Fibroblast of skin of left biceps (primary cell): ENCODE results near the gene ECHDC1.
"Not testable (repeated sequence)": the region's sequence is repeated elsewhere in the genome, so short reads cannot be mapped to it uniquely, and the experiment has no call there.

ENCODE experiments used
- DNase-seq, 2 experiments: peaks; one replicate each; pipeline ENCODE4 v3.0.0-alpha.2; 2013; ENCODE audit warnings: low read depth in 2 of 2

ECHDC1 gene

GRCh38 chr6:127342296-127342945 is 988 bp downstream of the ECHDC1 start:
- no peak for DNase-seq

- no peak for DNase-seq
These were observed 1.8 kb downstream of the ECHDC1 start for GRCh38 chr6:127341471-127342202.

- no peak for DNase-seq
These were observed 3.2 kb downstream of the ECHDC1 start for GRCh38 chr6:127340171-127340570.

DNA sequence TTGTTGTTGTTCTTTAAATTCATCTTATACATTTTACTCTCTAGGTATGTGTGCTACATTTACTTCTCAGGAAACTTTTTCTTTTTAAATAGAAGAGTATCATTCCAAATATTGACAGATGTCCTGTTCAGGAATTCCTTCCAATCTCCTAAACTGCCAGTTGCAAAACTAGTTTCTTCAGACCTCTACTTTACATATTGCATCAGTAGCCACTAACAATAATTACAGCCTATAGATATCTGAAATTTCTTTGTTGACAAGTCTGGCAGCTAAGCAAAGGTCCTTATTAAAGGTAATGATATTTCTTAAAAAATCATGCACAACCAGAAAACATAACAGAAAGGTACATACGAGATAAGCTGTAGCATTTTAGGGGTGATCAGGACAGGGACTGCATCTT is 4.5 kb downstream of the ECHDC1 start:
- no peak for DNase-seq

GRCh38 chr6:127332383-127332961 is 10.9 kb downstream of the ECHDC1 start:
- DNase-seq = no peak

DNA sequence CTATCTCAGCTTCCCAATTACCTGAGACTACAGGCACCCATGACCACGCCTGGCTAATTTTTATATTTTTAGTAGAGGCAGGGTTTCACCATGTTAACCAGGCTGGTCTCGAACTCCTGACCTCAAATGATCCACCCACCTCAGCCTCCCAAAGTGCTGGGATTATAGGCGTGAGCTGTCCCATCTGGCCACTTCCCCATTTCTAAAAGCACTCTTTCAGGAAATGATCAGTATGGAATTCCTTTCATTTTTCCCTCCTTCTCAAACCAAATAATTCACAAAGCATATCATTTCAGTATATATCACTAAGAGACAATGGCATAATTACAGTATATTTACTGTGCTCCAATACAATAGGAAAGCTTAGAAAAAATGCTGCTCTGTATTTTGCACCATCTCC is 12.2 kb downstream of the ECHDC1 start:
- DNase-seq = not testable (repeated sequence)

- DNase-seq = peak in 1 of 2 experiments; percentile 19
These were observed 15.3 kb downstream of the ECHDC1 start for GRCh38 chr6:127328043-127328609.

- no peak for DNase-seq
These were observed 23.7 kb downstream of the ECHDC1 start for GRCh38 chr6:127319686-127320085.

DNA sequence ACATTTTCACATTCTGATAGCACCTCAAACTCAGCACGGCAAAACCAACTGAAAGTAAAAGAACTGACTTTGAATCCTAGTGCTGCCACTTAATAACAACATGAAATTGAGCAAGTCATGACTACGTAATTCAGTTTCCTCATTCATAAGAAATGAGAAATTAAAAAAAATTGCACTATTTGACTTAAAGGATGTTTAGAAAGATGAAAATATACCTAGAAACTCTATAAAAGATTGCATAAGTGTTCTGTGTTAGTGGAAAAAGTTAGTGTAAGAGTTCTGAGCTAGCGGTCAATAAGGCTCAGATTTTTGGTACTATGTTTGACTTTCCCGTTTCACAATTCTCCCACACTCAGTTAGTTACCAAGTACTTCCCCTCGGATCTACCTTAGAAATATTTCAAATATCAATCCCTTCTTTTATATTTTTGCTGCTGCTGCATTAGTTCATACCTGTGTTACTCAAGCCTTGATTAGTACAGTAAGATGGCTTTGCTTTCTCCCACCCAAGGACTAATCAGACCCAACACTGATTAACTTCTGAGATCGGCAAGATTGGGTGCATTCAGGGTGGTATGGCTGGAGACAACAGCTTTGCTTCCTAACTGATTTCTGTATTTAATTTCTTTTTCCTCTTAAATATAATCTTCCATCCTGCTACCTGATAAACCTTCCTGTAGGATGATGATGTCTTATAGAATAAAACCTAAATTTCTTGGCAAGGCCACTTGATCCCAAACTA is 25.9 kb downstream of the ECHDC1 start:
- no peak for DNase-seq

DNA sequence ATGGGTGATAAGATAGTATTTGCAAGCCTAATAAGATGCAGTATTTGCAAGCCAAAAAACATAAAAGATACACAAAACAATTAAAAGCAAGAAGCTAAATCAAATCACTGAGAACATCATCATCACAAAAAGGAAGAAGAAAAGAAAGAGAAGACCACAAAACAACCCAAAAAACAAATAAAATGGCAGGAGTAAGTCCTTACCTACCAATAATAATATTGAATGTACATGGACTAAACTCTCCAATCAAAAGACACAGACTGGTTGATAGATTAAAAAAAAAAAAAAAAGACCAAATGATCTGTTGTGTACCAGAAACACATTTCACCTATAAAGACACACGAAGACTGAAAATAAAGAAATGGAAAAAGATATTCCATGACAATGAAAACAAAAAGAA is 37.7 kb downstream of the ECHDC1 start:
- DNase-seq = no peak

DNA sequence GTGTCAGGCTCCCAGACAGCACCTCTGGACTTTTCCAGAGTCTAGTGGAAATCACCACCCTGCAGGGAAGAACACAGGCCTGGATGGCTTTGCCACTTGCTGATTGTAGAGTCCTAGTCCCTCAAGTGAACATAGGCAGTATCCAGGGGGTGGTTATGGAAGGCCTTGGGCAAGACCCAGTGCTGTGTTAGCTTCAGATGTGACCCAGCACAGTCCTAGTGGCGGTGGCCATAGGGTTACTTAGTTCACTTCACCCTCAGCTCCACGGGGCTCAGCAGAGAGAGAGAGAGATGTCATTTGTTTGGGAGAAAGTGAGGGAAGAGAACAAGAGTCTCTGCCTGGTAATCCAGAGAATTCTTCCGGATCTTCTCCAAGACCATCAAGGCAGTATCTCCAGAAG is 39.5 kb downstream of the ECHDC1 start:
- DNase-seq = no peak

DNA sequence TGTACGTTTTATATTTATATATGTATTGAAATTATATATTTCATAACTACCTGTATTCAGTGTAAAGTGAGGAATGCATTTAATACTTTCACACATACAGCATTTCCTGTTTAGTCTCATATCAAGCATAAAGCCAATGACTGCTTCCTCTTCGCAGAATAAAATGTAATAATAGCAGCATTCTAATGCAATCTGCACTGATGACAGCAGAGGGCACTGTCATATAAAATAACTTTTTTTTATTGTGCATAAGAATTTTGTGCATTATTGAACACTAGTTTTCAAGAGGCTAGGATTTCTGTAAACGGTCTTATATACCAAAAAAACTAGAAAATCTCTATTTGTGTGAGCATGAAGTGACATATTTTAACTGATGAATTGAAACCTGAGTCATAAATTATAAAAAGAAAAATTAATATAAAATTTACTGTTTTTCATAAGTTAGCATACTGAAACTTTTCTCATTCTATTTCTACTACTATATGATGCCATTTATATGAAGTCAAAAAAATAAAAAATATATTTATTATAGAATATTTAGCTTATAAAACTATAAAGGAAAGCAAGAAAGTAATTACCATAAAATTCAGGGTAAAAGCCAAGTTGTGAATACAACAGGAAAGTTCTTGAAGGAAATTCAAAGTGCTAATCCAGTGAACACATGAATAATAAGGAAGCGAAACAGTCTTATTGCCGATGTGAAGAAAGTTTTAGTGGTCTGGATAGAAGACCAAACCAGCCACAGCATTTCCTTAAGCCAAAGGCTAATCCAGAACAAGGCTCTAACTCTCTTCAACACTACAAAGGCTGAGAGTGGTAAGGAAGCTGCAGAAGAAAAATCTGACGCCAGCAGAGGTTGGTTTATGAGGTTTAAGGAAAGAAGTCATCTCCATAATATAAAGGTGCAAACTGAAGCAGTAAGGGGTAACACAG is 40.4 kb downstream of the ECHDC1 start:
- DNase-seq = peak in 1 of 2 experiments; percentile 14

- peak; percentile 12 for DNase-seq
These were observed 42.2 kb downstream of the ECHDC1 start for GRCh38 chr6:127301199-127301700.

GRCh38 chr6:127300411-127300810 is 43.0 kb downstream of the ECHDC1 start:
- DNase-seq = peak; percentile 70 to 73

- DNase-seq = no peak
These were observed 43.7 kb downstream of the ECHDC1 start for GRCh38 chr6:127299522-127300240.

DNA sequence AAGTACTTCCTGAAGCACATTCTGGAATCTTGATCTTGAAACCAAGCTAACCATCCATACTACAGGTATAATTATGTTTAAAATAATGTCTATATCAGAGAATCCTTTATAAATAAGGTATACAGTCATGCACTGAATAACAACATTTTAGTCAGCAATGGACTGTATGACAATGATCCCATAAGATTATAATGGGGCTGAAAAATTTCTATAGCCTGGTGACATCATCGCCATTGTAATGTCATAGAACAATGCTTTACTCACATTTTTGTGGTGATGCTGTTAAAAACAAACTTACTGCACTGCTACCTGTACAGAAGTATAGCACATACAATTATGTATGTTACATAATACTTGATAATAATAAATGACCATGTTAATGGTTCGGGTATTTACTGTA is 44.9 kb downstream of the ECHDC1 start:
- no peak for DNase-seq

GRCh38 chr6:127297502-127298070 is 45.8 kb downstream of the ECHDC1 start:
- no peak for DNase-seq

- DNase-seq = no peak
These were observed 51.9 kb downstream of the ECHDC1 start for GRCh38 chr6:127291495-127291894.

DNA sequence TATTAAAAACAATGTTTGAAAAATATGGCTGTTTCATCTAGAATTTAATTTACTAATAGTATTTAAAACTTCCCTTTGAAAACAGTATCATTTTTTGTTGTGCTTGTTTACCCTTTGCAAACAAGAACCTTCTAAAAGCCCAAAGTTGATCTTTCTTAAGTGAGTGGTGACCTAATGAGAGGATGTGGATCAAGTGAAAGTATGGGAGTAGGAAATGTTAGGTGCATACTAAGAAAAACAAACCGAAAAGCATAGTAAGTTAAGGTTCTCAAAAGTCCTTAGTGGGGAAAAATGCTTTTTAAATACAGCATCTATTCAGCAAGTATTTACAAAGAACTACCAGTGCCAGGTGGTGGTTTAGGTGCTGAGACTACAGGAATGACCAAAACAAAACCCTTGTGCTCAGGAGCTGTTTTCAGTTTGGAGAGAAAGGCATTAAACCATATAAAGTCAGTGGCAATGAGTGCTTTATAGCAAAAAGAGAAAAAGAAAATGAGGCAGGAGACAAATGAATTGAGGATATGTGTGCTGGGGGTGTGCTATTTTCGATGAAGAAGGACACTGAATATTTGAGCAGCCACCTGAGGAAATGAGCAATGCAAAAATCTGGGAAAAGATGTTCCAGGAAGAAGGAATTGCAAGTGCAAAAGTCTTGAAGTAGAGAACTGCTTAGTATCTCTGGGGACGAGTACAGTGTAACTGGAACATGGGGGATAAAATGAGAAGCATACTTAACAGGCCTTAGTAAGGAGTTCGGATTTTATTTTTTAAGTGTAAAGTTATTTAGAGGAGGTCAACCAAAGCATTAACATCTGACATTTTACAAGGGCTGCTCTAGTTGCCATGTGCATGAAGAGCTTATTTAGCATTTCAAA is 52.8 kb downstream of the ECHDC1 start:
- no peak for DNase-seq
